Superior temporal gyrus (tissue), 1 donor: ENCODE measurements around the gene LRRC51.
"Not testable (repeated sequence)": the region's sequence is repeated elsewhere in the genome, so short reads cannot be mapped to it uniquely, and the experiment has no call there.

ENCODE experiments used
- DNase-seq: peaks from one replicate; pipeline ENCODE4 v3.0.0-alpha.2; 2016; ENCODE audit errors: extremely low spot score

LRRC51 gene

DNA sequence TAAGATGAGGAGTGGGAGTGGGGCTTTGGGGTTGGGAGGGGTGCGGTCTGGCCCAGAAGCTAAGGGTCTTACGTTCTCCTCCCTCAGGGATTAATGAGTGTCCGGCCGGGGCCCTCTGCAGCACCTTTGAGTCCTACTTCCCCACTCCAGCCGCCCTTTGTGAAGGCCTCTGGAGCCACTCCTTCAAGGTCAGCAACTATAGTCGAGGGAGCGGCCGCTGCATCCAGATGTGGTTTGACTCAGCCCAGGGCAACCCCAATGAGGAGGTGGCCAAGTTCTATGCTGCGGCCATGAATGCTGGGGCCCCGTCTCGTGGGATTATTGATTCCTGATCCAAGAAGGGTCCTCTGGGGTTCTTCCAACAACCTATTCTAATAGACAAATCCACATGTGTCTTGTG is 58.9 kb downstream of the LRRC51 start:
- no peak for DNase-seq

DNA sequence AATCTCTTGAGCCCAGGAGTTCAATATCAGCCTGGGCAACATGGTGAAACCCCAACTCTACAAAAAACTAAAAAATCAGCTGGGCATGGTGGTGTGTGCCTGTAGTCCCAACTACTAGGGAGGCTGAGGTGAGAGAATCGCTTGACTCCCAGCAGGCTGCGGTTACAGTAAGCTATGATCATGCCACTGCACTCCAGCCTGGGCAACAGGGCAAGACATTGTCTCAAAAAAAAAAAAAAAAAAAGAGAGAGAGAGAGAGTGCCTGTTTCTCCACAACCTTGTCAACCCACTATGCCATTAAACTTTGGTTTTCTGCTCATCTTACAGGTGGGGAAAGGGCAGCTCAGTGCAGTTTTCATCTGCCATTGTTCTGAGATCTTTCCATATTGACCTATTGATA is 60.0 kb downstream of the LRRC51 start:
- DNase-seq = no peak

DNA sequence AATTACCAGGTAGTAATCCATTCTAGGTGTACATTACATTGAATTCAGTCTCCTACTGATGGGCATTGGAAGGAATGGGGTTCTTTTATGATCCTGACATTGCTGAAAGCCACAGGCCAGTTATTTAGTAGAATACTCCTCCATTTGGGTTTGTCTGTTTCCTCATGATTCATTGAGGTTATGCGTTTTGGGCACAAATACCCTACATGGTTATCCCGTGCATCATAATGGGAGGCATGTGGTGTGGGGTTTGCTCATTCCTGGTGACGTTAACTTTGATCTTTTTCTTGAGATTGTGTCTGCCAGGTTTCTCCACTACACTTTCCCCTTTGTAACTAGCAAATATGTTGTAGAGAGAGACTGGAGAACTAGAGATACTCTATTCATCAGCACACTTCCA is 60.4 kb downstream of the LRRC51 start:
- DNase-seq = no peak

DNA sequence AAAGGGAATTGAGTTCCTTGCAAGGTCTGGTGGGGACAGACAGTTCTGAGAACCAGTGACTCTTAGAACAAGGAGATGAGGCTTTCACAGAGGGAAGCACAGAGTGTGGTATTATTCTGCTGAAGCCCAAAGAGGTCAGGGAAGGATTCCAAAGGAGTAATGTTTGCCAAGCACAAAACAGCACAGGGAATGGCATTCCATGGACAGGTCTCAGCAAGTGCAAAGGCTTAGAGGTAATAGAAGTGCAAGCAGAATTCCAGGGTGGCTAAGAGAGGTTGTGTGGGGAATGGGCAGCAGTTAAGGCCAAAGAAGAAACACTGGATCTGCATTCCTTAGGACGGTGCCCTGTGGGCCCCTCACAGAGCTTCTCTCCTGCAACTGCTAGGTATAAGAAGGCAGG is 61.4 kb downstream of the LRRC51 start:
- DNase-seq = not testable (repeated sequence)

GRCh38 chr11:72142543-72142942 is 61.9 kb downstream of the LRRC51 start:
- not testable (repeated sequence) for DNase-seq

DNA sequence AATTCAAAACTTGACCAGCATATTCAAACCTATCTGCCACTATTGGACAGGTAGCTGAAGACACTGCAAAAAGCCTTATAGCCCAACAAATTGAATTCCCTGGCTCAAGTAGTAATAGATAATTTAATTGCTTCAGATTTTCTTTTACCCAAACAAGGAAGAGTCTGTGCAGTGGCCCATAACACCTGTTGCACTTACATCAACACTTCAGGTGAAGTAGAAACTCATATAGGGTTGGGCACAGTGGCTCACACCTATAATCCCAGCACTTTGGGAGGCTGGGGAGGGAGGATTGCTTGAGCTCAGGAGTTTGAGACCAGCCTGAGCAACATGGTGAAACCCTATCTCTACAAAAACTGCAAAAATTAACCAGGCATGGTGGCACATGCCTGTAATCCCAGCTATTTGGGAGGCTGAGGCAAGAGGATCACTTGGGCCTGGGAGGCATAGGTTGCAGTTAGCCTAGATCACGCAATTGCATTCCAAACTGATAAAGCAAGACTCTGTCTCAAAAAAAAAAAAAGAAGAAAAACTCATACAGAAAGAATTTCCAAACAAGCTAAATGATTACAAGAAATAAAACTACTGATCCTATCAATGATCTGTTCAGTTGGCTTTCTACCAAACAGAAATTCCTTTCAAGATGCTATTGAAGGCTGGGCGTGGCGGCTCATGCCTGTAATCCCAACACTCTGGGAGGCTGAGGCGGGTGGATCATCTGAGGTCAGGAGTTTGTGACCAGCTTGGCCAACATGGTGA is 64.3 kb downstream of the LRRC51 start:
- no peak for DNase-seq
